Pancreas (tissue), 10 donors: ENCODE measurements around the gene LMBR1. TPM values are rescaled to one million over a fixed set of nuclear protein-coding genes. Genes with fewer than 3 reads are reported as not detected.

Experiments used
- ATAC-seq, 4 donors: fragments of 200-7000 bp; cut with Tn5 transposase; one replicate each; pipeline versions ENCODE4 v1.8.0 to v1.9.1; 2020; ENCODE audit warnings: mild to moderate bottlenecking in 4 of 4, moderate library complexity in 4 of 4
- DNase-seq, 6 donors: peaks; one replicate each; pipeline ENCODE4 v3.0.0-alpha.2; 2020
- FAIRE-seq: peaks from 2 replicates; lab custom pipeline; 2012; peaks lifted over from hg19 to GRCh38; lab: Jason Lieb, UNC
- H3K27ac ChIP-seq, 4 donors: fragments of 200-600 bp; sonication (generic); 1 replicate in 3 of 4; 2 replicates in 1 of 4; pipeline versions ENCODE4 v1.5.0 to v1.8.0; 2020
- H3K27me3 ChIP-seq, 4 donors: fragments of 200-600 bp; one replicate each; pipeline ENCODE4 v1.8.0; 2021
- H3K36me3 ChIP-seq, 3 donors: fragments of 200-600 bp; sonication (generic) in 1 of 3; one replicate each; pipeline versions ENCODE4 v1.5.0 to v1.8.0; 2020 to 2021
- H3K4me1 ChIP-seq, 3 donors: fragments of 200-600 bp; one replicate each; pipeline ENCODE4 v1.8.0; 2021
- H3K4me3 ChIP-seq, 4 donors: fragments of 200-600 bp; sonication (generic) in 2 of 4; one replicate each; pipeline versions ENCODE4 v1.5.0 to v1.8.0; 2020 to 2021
- H3K9me3 ChIP-seq, 4 donors: fragments of 200-600 bp; one replicate each; pipeline ENCODE4 v1.8.0; 2021
- WGBS, 2 donors: extraction: QIAGEN DNeasy Blood & Tissue Kit; methylation state at CpG; one replicate each; pipeline ENCODE4 v1.1.7; 2013; 5-methylcytosine and 5-hydroxymethylcytosine counted together
- intact Hi-C, 3 donors: fragments of 100-400 bp; cut with DNase I; formaldehyde crosslinking; loops; one replicate each; pipeline versions ENCODE4 v1.11.1 to v1.14.2; 2022
- polyA plus RNA-seq, 2 donors: library from polyadenylated mRNA; stranded (reverse); fragments of 200-250 nt; gene quantifications; one replicate each; pipeline ENCODE4 v1.2.3, GENCODE V29; 2013
- total RNA-seq, 6 donors: library from RNA; stranded (reverse); fragmentation: NEBNext Ultra II Directional in 4 of 6; extraction: Animal tissue kit (Norgen Biotek cat#: 25700) in 4 of 6; gene quantifications; one replicate each; pipeline versions ENCODE4 v1.2.1 to v1.2.4, GENCODE V29; 2021 to 2023
- TF ChIP-seq, protein P1 (sequence below), 4 donors: fragments of 200-600 bp; sonication (generic) in 3 of 4; IDR thresholded peaks; one replicate each; pipeline versions ENCODE4 v1.5.0 to v1.8.0; 2021; ENCODE audit warnings: antibody characterized with exemption in 4 of 4
- donor health status: healthy with polysubstance abuse.
- donor health status: DM: no; HTN: no; CAD: no; lungs with moderate emphysema.
- donor health status: DM: no; HTN: no; CAD: no.
- donor health status: control.
- donor health status: control.
- donor health status: Bipolar disorder and iron deficiency.
- donor health status: DM: yes; HTN: yes; CAD: no.
- donor health status: DM: no; HTN: no; CAD: no.
- donor health status: DM: no; HTN: no; CAD: no.
- donor health status: DM: yes; HTN: yes; CAD: no.

The LMBR1 gene
- total and polyA plus RNA-seq, 8 donors = 6.7 to 40.4 (median 24.7) TPM

DNA sequence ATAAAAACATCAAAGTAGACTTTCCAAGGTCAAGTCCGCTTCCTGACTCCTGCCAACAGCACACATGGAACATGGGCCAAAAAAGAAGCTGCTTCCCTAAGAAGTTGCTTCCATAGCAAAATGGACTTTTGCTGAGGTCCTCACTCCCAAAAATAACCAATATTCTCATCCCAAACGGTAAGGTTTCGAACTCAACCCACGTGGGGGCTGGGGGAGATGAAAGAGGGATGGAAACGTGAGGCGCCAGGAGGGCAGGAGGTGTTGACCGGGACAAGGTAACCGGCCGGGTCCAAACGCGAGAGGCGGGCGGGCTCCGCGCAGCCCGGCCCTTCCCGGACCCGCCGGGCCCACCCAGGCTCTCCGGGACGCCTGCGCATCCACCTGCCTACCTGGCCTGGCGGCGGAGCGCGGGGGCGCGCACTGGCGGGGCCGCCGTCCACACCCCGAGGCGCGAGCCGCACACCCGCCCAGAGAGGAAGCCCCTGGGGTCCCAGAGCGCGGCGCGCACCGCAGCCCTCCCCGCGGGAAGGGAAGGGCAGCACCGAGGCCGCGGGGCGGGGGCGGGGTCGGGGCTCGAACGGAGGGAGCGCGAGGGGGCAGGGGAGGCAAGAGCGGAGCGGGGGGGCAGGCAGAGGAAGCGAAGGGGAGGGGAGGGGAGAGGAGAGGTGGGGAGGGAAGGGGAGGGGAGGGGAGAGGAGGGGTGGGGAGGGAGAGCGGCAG, 742 bp downstream of the LMBR1 start:
- Histone ChIP-seq H3K36me3 (no peaks in the 10 kb centered on the region), H3K27ac (peak overlapping the region; percentile 82 to 92 (median 90)), H3K4me3 (peak overlapping the region; percentile 58 to 87 (median 78)), H3K4me1 (peaks cover 0 to 16% (median 7%) of the 10 kb centered on the region in 3 donors), H3K9me3 (no peaks in the 10 kb centered on the region), H3K27me3 (no peaks in the 10 kb centered on the region)
- 0 to 1% methylated on average over 38 to 53 of the region's 57 CpGs for WGBS, 2 donors
- FAIRE-seq = no peak
- intact Hi-C loops = no loop called here
- TF ChIP-seq, protein P1, sequence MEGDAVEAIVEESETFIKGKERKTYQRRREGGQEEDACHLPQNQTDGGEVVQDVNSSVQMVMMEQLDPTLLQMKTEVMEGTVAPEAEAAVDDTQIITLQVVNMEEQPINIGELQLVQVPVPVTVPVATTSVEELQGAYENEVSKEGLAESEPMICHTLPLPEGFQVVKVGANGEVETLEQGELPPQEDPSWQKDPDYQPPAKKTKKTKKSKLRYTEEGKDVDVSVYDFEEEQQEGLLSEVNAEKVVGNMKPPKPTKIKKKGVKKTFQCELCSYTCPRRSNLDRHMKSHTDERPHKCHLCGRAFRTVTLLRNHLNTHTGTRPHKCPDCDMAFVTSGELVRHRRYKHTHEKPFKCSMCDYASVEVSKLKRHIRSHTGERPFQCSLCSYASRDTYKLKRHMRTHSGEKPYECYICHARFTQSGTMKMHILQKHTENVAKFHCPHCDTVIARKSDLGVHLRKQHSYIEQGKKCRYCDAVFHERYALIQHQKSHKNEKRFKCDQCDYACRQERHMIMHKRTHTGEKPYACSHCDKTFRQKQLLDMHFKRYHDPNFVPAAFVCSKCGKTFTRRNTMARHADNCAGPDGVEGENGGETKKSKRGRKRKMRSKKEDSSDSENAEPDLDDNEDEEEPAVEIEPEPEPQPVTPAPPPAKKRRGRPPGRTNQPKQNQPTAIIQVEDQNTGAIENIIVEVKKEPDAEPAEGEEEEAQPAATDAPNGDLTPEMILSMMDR (IDR thresholded peaks at IDR 0.05) = no peak
- ATAC-seq = peak; percentile 29 to 54 (median 38)
- peak; percentile 50 to 83 (median 70) for DNase-seq

DNA sequence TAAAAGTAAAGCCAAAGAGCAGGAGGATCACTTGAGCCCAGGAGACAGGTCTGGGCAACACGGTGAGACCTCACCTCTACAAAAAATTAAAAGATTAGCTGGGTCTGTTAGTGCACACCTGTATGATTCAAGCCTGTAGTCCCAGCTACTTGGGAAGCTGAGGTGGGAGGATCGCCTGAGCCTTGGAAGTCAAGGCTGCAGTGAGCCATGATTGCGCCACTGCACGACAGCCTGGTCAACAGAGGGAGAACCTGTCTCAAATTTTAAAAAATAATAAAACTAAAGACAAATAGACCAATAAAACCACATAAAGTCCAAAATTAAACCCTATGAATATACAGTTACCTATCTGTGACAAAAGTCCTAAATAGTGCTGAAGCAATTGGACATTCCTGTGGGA, 3.2 kb downstream of the LMBR1 start:
- no peaks in the 10 kb centered on the region for H3K36me3 ChIP-seq
- TF ChIP-seq, protein P1 (IDR thresholded peaks at IDR 0.05) = no peak
- intact Hi-C loops = no loop called here
- H3K27ac ChIP-seq = no peak overlapping the region
- no peaks in the 10 kb centered on the region for H3K9me3 ChIP-seq
- peaks cover 0 to 16% (median 7%) of the 10 kb centered on the region in 3 donors for H3K4me1 ChIP-seq
- FAIRE-seq (no peak), ATAC-seq (no peak), DNase-seq (no peak)
- no peaks in the 10 kb centered on the region for H3K27me3 ChIP-seq
- H3K4me3 ChIP-seq = no peak overlapping the region
- 90% methylated on average over 4 of the region's 4 CpGs for WGBS, 2 donors

DNA sequence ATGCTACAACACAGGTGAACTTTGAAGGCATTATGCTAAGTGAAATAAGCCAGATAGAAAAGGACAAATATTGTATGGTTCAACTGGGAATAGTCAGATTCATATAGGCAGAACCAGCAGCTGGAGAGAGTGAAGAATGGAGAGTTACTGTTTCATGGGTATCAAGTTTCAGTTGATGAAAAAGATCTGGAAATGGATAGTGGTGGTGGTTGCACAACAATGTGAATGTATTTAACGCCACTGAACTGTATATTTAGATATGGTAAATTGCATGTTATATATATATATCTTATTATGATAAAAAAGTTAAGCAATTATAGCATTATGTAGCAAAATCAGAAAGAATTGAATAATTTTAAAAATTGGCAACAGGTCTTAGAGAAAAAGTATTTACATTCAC, 3.9 kb downstream of the LMBR1 start:
- H3K36me3 ChIP-seq = no peaks in the 10 kb centered on the region
- peaks cover 0 to 12% (median 2%) of the 10 kb centered on the region in 3 donors for H3K4me1 ChIP-seq
- TF ChIP-seq, protein P1 (IDR thresholded peaks at IDR 0.05) = no peak
- 59 to 66% methylated on average over 1 of the region's 1 CpG for WGBS, 2 donors
- no peak overlapping the region for H3K4me3 ChIP-seq
- DNase-seq (no peak), FAIRE-seq (no peak), ATAC-seq (no peak)
- H3K27me3 ChIP-seq = no peaks in the 10 kb centered on the region
- no peak overlapping the region for H3K27ac ChIP-seq
- no peaks in the 10 kb centered on the region for H3K9me3 ChIP-seq
- intact Hi-C loops = no loop called here

DNA sequence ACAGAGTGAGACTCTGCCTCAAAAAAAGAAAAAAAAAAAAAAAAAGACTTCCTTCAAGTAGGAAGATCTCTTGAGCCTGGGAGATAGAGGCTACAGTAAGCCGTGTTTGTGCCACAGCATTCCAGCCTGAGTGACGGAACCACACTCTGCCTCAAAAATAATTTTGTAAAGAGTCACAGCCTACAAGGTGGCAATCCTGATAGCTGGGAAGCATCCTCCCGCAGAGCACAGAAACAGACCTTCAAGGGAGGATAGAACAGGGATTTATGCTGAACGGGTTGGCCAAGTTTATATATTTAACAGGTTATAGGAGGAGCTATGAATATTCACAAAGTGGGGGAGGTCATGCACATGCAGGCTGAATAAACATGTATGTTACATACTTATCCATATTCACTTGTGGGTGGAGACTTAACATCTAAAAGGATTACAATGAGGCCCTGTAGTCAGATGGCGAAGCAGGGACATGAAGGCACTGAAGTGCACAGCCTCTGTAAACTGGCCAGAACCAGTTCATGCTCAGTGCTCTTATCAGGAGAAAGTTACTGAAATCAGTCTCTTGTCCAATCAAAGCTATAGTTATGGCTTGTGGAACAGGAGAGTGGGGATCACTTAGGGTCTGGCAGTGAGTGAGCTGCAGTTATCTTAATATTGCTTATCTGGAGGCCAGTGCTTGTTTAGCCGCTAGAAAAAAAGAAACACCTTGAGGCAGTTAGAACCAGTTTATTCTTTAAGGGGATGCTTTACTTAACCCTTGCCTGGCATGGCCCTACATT, 6.8 kb downstream of the LMBR1 start:
- TF ChIP-seq, protein P1 (IDR thresholded peaks at IDR 0.05) = no peak
- no peaks in the 10 kb centered on the region for H3K9me3 ChIP-seq
- FAIRE-seq (no peak), DNase-seq (no peak), ATAC-seq (peak in 1 of 4 donors; percentile 44)
- 76 to 77% methylated on average over 6 of the region's 6 CpGs for WGBS, 2 donors
- intact Hi-C loops = no loop called here
- H3K36me3 ChIP-seq = no peaks in the 10 kb centered on the region
- no peak overlapping the region for H3K27ac ChIP-seq
- no peak overlapping the region for H3K4me3 ChIP-seq
- H3K27me3 ChIP-seq = no peaks in the 10 kb centered on the region
- H3K4me1 ChIP-seq = peaks cover 0 to under 1% (median 0%) of the 10 kb centered on the region in 3 donors
